DMS 273 (cell line): ENCODE data around the gene KRT35.

Source experiments
- DNase-seq: peaks from one replicate; lab custom pipeline; 2025; ENCODE audit not compliant: unreplicated experiment; lab: John Stamatoyannopoulos, UW

The KRT35 gene

GRCh38 chr17:41512546-41513167 lies 31.7 kb upstream of the KRT35 start:
- DNase-seq = no peak

DNA sequence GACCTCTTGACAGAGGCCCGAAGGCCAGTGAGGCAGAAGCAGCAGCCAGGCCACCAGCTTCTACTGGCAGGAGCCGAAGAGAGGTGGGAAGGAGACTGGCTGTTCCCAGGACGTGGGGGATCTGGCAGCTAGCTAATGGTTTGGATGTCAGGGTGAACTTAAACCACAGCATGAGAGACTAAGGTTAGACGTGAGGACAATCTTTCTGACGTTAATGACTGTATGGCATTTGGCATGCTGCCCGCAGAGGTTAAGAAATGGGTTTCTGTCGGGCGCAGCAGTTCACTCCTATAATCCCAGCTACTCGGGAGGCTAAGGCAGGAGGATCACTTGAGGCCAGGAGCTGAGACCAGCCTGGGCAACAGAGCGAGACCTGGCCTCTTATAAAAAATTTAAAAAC lies 30.8 kb upstream of the KRT35 start:
- no peak for DNase-seq

DNA sequence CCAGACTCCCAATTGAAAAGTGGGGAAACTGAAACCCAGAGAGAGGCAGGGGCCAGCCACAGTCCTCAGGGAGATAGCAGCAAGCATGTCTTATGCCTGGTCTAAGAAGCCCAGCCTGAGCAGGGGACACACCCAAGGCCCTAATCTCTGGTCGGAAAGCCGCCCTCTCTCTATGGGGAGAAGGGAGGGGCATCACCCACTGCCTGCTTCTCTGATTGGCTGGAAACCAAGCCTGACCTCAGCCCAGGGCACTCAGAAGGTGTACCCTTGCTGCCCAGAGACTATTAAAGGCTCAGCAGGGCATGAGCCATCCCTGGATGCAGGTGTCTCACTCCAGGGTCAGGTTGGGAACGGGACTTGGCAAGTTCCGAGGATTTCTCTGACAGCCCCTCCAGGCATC lies 30.2 kb upstream of the KRT35 start:
- DNase-seq = no peak

DNA sequence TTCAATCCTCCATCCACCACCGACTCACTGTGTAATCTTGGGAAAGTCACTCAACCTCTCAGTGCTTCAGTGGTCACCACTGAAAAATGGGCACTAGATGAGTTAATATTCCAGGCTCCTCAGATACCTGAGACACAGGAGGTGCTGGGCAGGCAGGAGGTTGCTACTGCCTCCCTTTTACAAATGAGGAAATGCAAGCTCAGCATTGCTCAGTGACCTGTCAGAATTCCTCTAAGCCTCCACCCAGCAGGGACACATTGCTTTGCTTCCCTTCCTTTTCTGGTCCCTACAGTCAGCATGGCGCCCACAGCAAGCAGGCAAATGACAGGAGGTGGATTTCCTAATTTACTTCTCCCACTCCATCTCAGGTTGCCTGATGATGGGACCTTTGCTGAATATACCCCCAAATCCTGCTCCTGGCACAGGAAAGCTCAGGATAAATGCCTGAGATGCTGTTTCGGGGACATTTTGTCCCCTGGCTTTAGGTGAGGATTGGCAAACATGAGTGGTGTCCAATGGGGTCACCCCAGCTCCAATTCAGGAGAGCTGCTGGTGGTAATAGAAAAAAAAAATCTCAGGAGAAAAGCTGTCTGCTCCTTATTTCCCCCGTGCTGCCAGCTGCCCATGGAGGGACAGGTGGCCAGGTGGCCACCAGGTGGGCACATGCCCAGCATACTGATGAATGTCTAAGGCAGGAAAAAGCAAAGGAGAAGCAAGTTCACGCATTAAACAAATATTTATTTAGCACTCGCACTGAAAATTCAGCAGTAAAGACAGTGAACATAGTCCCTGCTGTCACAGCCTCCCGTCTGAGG lies 29.5 kb upstream of the KRT35 start:
- no peak for DNase-seq

GRCh38 chr17:41507315-41507880 lies 26.4 kb upstream of the KRT35 start:
- DNase-seq = no peak

DNA sequence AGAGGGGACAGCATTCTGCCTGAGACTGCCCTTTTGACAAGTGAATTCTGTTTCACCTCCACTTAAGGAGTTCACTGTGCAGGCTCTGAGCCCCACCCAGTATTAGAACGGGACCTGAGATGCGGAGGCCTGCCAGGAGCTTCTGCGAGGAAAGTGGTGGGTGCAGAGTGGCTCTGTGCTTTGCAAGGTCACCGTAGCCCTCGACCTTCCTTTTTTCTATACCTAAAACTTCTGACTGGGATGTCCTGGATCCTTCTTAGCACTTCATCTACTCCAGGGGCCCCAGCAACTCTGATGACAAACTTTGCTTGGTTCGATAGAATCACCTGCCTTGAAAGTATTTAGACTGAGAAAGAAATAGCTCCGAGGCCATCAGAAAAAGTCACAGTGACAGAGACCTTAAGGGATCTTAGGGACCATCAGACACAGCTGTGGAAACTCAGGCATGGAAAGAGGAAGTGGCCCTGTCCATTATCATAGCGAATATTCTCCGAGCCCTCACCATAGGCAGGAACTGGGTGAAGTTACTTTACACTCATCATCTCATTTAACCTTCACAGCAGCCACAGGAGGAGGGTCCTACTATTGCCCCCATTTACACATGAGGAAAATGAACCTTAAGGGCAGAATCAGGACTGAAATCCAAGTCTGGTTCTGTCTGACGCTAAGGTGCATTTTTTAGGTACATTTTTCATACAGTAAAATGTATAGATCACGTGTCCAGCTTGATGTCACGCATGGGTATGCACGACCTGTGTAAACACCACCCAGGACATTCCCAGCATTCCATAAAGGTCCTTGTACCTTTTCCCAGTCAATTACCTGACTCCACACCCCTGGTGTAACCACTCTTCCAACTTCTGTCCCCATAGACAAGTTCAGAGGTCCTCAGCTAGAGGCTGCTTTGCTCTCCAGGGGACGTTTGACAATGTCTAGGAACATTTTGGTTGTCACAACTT lies 25.1 kb upstream of the KRT35 start:
- DNase-seq = no peak

GRCh38 chr17:41505007-41505808 lies 24.3 kb upstream of the KRT35 start, which contains the start of gene KRT13:
Gene KRT13, minus strand, starts transcription at chr17:41505612. Its CDS starts 62 bp downstream, at chr17:41505550.
- no peak for DNase-seq

GRCh38 chr17:41504246-41504977 lies 23.5 kb upstream of the KRT35 start:
- DNase-seq = no peak

GRCh38 chr17:41503202-41503601 lies 22.3 kb upstream of the KRT35 start:
- no peak for DNase-seq

GRCh38 chr17:41500131-41500911 lies 19.4 kb upstream of the KRT35 start:
- DNase-seq = no peak

GRCh38 chr17:41499714-41500113 lies 18.8 kb upstream of the KRT35 start:
- DNase-seq = no peak

- DNase-seq = no peak
Measured at GRCh38 chr17:41498276-41498675, 17.3 kb upstream of the KRT35 start.

DNA sequence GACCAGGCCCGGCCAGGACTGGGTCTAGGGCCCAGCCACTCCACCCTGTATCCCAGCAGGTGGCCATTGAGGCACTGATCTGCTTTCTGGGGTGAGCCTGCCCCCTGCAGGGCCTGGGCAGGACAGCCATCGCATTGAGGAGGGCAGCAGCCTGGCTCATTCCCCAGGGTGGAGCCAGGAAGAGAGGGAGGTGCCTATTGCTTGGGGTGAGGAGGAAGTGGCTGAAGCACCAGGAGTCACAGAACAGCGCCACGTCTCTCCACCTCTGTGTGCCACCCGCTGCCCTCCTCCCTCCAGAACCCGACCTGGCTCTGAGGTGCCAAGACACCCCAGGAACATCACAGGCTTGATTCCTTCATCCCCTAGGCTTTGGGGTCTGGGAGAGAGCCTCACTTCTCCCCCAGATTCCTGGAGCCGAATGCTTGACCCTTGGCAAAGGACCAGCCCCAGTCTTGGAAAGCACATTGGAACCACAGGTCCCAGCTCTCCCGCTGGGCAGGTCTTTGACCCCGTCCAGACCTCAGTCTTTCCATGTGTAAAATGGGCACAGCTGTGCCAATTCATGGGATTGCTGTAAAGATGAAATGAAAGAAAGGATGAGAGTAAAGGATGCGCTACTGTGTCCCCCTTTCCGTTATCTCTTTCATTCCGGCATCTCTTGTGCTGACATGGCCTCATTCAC lies 16.0 kb upstream of the KRT35 start:
- DNase-seq = peak; percentile 86

GRCh38 chr17:41494524-41494923 lies 13.6 kb upstream of the KRT35 start:
- DNase-seq = no peak

DNA sequence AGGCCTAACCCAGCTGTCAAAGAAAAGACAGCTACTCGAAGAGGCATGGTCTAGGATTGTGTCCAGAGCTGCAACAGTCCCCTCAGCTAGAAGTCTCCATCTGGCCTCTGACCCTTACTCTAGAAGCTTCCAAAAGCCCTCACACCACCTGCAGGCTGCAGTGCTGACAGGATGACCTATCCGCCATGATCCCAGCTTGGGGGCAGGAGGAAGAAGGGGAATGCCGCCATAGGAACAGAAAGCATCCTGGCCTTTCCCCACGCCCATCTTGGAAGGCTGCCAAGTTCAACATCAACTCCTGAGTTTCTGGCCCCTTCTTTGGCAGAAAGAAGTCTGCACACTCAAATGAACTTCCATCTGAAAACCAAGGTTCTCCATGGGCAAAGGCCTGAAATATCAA lies 11.8 kb upstream of the KRT35 start:
- peak; percentile 67 for DNase-seq

DNA sequence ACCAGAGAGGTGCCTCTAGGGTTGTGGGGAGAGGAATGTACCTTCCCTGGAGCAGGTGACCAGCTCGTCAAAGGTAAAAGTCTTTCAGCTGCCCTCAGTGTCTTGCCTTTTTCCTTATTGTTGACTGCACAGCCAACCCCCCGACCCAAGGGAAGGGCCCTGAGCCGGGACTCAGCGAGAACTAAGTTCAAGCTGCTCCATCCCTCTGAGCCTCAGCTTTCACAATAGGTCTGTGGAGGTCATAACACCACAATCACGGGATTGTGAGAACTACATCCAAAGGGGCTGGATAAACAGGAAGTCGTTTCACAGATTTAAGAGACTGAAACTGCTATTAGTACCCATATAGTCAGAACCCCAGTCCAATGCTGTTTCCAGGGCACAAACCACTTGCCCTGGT lies 11.4 kb upstream of the KRT35 start:
- no peak for DNase-seq

DNA sequence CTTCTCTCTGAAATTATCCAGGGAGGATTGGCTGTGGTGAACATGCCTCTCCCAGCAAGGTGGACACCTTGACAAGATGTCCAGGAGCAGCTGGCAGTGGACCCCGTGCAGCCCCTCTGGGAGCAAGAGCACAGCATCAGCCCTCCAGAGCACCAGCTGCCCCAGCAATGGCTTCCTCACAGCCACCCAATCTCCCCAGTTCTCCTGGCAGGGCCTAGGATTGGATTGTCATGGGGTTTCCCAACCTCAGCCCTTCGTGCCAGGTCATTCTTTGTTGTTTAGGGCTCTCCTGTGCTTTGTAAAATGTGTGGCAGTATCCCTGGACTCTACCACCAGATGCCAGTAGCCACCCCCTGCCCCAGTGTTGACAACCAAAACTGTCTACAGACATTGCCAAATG lies 10.5 kb upstream of the KRT35 start:
- DNase-seq = no peak
